Measurements from ENCODE around the gene SORCS2. TPM values are rescaled to one million over a fixed set of nuclear protein-coding genes. Genes with fewer than 3 reads are reported as not detected.

The SORCS2 gene
- total and polyA plus RNA-seq, 2 of the 13 experiments (the other 11 are each of a cell fraction or from before 2014, with no cell fraction given), result 0.82 to 1.0 TPM

DNA sequence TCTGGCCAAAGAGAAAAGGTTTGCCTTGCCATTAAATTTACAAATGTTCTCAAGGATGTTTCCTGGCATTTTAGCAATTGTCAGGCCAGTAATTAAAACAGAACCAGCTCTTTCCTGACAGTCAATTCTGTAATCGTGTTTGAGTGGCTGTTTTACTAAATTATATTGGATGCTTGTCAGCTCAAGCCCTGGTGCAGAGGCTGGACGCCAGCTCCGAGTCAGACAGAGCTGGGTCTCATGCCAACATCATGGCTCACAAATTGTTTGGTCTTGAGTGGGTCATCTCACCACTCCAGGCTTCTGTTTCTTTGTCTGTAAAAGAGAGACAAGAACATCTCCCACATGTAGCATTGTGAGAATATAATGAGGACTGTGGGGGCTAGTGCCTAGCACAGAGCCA lies 432.7 kb downstream of the SORCS2 start:
- H4K20me1 ChIP-seq (ENCODE audit: insufficient read depth, low read length), result no peaks in the 10 kb centered on the region
- FAIRE-seq, result no peak

More for the DNA sequence above, 432.7 kb downstream of the SORCS2 start:
- ChIA-PET POLR2A (no interaction called here), CTCF (ENCODE audit: low intra/inter-chr PET ratio, low total read pairs) (no interaction called here)
- Histone ChIP-seq H2AFZ (ENCODE audit: low read length) (no peak overlapping the region), H3K27me3 (ENCODE audit: control insufficient read depth in 1 of 2, insufficient read depth in 2 of 2, low read length in 2 of 2) (no peaks in the 10 kb centered on the region), H3K4me3 (replicated peaks in 1 of 3; ENCODE audit: insufficient read depth in 1 of 3, low read depth in 2 of 3, low read length in 3 of 3) (no peak overlapping the region), H3K9ac (ENCODE audit: insufficient read depth, low read depth, low read length) (no peak overlapping the region), H3K36me3 (replicated peaks in 1 of 2; ENCODE audit: control insufficient read depth in 1 of 2, insufficient read depth in 2 of 2, low read length in 2 of 2) (no peaks in the 10 kb centered on the region), H3K27ac (ENCODE audit: extremely low read length, insufficient read depth, low read length) (no peak overlapping the region), H3K4me2 (ENCODE audit: low read depth, low read length) (no peak overlapping the region), H3K9me3 (ENCODE audit: low read length) (no peaks in the 10 kb centered on the region), H3K4me1 (ENCODE audit: insufficient read depth, low read length) (peaks cover 22% of the 10 kb centered on the region), H3K79me2 (ENCODE audit: insufficient read depth, low read length) (no peaks in the 10 kb centered on the region)
- BruUV-seq (replicated peaks), result no TSS peak
- in situ Hi-C loops (cut with HindIII; ENCODE audit: extremely low pct_ligation_motif_present, low pct_unique_long_range_greater_than_20kb), result no loop called here
- intact Hi-C loops (cut with micrococcal nuclease; ENCODE audit: unreplicated experiment), result no loop called here
- DNase-seq (ENCODE audit: low spot score), result no peak
- 91% methylated on average over 3 of the region's 3 CpGs for WGBS (ENCODE audit: low lambda C conversion rate)
- no peak for TF ChIP-seq FOXK1 (CRISPR knock-in tag; IDR thresholded peaks at IDR 0.05; ENCODE audit: borderline replicate concordance, low read depth)
- no peak for TF ChIP-seq ZSCAN20 (CRISPR knock-in tag; IDR thresholded peaks at IDR 0.05; ENCODE audit: borderline replicate concordance)
- no peak for TF ChIP-seq ZNF274 (CRISPR knock-in tag; IDR thresholded peaks at IDR 0.05)
- TF ChIP-seq ZBTB7B (CRISPR knock-in tag; IDR thresholded peaks at IDR 0.05), result no peak
- no peak for TF ChIP-seq RBAK (CRISPR knock-in tag; IDR thresholded peaks at IDR 0.05)
- no peak for TF ChIP-seq ZFP90 (CRISPR knock-in tag; IDR thresholded peaks at IDR 0.05; ENCODE audit: borderline replicate concordance)
- no peak for TF ChIP-seq ZFP36 (IDR thresholded peaks at IDR 0.05; ENCODE audit: borderline replicate concordance, low read depth, low read length, partially characterized antibody)
- no peak for TF ChIP-seq SNRNP70 (IDR thresholded peaks at IDR 0.05; ENCODE audit: low read depth, low read length)
- TF ChIP-seq MAFK (conservative IDR thresholded peaks at IDR 0.05 in 1 of 2, IDR thresholded peaks at IDR 0.05 in 1 of 2; ENCODE audit: low read length in 2 of 2), result no peak
- TF ChIP-seq, protein P1, sequence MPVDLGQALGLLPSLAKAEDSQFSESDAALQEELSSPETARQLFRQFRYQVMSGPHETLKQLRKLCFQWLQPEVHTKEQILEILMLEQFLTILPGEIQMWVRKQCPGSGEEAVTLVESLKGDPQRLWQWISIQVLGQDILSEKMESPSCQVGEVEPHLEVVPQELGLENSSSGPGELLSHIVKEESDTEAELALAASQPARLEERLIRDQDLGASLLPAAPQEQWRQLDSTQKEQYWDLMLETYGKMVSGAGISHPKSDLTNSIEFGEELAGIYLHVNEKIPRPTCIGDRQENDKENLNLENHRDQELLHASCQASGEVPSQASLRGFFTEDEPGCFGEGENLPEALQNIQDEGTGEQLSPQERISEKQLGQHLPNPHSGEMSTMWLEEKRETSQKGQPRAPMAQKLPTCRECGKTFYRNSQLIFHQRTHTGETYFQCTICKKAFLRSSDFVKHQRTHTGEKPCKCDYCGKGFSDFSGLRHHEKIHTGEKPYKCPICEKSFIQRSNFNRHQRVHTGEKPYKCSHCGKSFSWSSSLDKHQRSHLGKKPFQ (CRISPR knock-in tag; IDR thresholded peaks at IDR 0.05; ENCODE audit: insufficient replicate concordance), result no peak
- TF ChIP-seq ZNF678 (CRISPR knock-in tag; IDR thresholded peaks at IDR 0.05), result no peak
- no peak for TF ChIP-seq BCL6 (CRISPR knock-in tag; IDR thresholded peaks at IDR 0.05)
- TF ChIP-seq, protein P2, sequence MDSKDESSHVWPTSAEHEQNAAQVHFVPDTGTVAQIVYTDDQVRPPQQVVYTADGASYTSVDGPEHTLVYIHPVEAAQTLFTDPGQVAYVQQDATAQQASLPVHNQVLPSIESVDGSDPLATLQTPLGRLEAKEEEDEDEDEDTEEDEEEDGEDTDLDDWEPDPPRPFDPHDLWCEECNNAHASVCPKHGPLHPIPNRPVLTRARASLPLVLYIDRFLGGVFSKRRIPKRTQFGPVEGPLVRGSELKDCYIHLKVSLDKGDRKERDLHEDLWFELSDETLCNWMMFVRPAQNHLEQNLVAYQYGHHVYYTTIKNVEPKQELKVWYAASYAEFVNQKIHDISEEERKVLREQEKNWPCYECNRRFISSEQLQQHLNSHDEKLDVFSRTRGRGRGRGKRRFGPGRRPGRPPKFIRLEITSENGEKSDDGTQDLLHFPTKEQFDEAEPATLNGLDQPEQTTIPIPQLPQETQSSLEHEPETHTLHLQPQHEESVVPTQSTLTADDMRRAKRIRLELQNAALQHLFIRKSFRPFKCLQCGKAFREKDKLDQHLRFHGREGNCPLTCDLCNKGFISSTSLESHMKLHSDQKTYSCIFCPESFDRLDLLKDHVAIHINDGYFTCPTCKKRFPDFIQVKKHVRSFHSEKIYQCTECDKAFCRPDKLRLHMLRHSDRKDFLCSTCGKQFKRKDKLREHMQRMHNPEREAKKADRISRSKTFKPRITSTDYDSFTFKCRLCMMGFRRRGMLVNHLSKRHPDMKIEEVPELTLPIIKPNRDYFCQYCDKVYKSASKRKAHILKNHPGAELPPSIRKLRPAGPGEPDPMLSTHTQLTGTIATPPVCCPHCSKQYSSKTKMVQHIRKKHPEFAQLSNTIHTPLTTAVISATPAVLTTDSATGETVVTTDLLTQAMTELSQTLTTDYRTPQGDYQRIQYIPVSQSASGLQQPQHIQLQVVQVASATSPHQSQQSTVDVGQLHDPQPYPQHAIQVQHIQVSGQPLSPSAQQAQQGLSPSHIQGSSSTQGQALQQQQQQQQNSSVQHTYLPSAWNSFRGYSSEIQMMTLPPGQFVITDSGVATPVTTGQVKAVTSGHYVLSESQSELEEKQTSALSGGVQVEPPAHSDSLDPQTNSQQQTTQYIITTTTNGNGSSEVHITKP (CRISPR knock-in tag; IDR thresholded peaks at IDR 0.05; ENCODE audit: low read depth), result no peak
- no peak for TF ChIP-seq ZNF124 (CRISPR knock-in tag; IDR thresholded peaks at IDR 0.05)
- ATAC-seq, result no peak
